ENCODE measurements around the gene FRMPD4.

Gene FRMPD4

GRCh38 chrX:12709047-12709446, 570.8 kb downstream of the FRMPD4 start:
- Histone ChIP-seq H3K36me3 (ENCODE audit: insufficient read depth, low read length) (no peaks in the 10 kb centered on the region), H4K20me1 (ENCODE audit: insufficient read depth, low read length) (no peaks in the 10 kb centered on the region), H3K4me1 (ENCODE audit: insufficient read depth, low read length, severe bottlenecking) (no peaks in the 10 kb centered on the region), H3K27ac (ENCODE audit: low read depth, low read length, poor library complexity, severe bottlenecking) (no peak overlapping the region), H3K4me2 (ENCODE audit: low read length) (no peak overlapping the region), H3K79me2 (ENCODE audit: insufficient read depth, low read length) (no peaks in the 10 kb centered on the region), H3K9me3 (ENCODE audit: low read length) (no peaks in the 10 kb centered on the region), H2AFZ (ENCODE audit: low read length) (no peak overlapping the region), H3K27me3 (ENCODE audit: insufficient read depth, low read length) (no peaks in the 10 kb centered on the region), H3F3A (ENCODE audit: insufficient read depth, low read length) (no peaks in the 10 kb centered on the region), H3K4me3 (ENCODE audit: low read depth, low read length, poor library complexity, severe bottlenecking) (no peak overlapping the region), H3K9ac (ENCODE audit: low read length) (no peak overlapping the region), H3K9me2 (ENCODE audit: low read depth, low read length) (no peaks in the 10 kb centered on the region)
- TF ChIP-seq CTCF (IDR thresholded peaks at IDR 0.05; ENCODE audit: low read length) (no peak), EZH2 (IDR thresholded peaks at IDR 0.05; ENCODE audit: borderline replicate concordance, low read length) (no peak)

- Histone ChIP-seq H3K9ac (ENCODE audit: low read length) (no peak overlapping the region), H3K4me1 (ENCODE audit: insufficient read depth, low read length, severe bottlenecking) (no peaks in the 10 kb centered on the region), H3K36me3 (ENCODE audit: insufficient read depth, low read length) (no peaks in the 10 kb centered on the region), H3K79me2 (ENCODE audit: insufficient read depth, low read length) (no peaks in the 10 kb centered on the region), H4K20me1 (ENCODE audit: insufficient read depth, low read length) (no peaks in the 10 kb centered on the region), H3K4me3 (ENCODE audit: low read depth, low read length, poor library complexity, severe bottlenecking) (no peak overlapping the region), H3K9me3 (ENCODE audit: low read length) (no peaks in the 10 kb centered on the region), H3K9me2 (ENCODE audit: low read depth, low read length) (no peaks in the 10 kb centered on the region), H2AFZ (ENCODE audit: low read length) (no peak overlapping the region), H3K27me3 (ENCODE audit: insufficient read depth, low read length) (no peaks in the 10 kb centered on the region), H3K27ac (ENCODE audit: low read depth, low read length, poor library complexity, severe bottlenecking) (no peak overlapping the region), H3F3A (ENCODE audit: insufficient read depth, low read length) (no peaks in the 10 kb centered on the region), H3K4me2 (ENCODE audit: low read length) (no peak overlapping the region)
- no peak for TF ChIP-seq CTCF (IDR thresholded peaks at IDR 0.05; ENCODE audit: low read length)
- no peak for TF ChIP-seq EZH2 (IDR thresholded peaks at IDR 0.05; ENCODE audit: borderline replicate concordance, low read length)
Observed at GRCh38 chrX:12711435-12712040, 573.3 kb downstream of the FRMPD4 start.

GRCh38 chrX:12716574-12716973, 578.3 kb downstream of the FRMPD4 start:
- H3K9ac ChIP-seq (ENCODE audit: low read length): no peak overlapping the region
- no peaks in the 10 kb centered on the region for H3K79me2 ChIP-seq (ENCODE audit: insufficient read depth, low read length)
- H3K27me3 ChIP-seq (ENCODE audit: insufficient read depth, low read length): no peaks in the 10 kb centered on the region
- H3K4me3 ChIP-seq (ENCODE audit: low read depth, low read length, poor library complexity, severe bottlenecking): no peak overlapping the region
- no peak overlapping the region for H3K4me2 ChIP-seq (ENCODE audit: low read length)
- no peaks in the 10 kb centered on the region for H3K4me1 ChIP-seq (ENCODE audit: insufficient read depth, low read length, severe bottlenecking)
- no peak overlapping the region for H2AFZ ChIP-seq (ENCODE audit: low read length)
- H4K20me1 ChIP-seq (ENCODE audit: insufficient read depth, low read length): no peaks in the 10 kb centered on the region
- TF ChIP-seq CTCF (IDR thresholded peaks at IDR 0.05; ENCODE audit: low read length) (no peak), EZH2 (IDR thresholded peaks at IDR 0.05; ENCODE audit: borderline replicate concordance, low read length) (no peak)
- H3K9me2 ChIP-seq (ENCODE audit: low read depth, low read length): no peaks in the 10 kb centered on the region
- no peak overlapping the region for H3K27ac ChIP-seq (ENCODE audit: low read depth, low read length, poor library complexity, severe bottlenecking)
- H3F3A ChIP-seq (ENCODE audit: insufficient read depth, low read length): no peaks in the 10 kb centered on the region
- no peaks in the 10 kb centered on the region for H3K36me3 ChIP-seq (ENCODE audit: insufficient read depth, low read length)
- no peaks in the 10 kb centered on the region for H3K9me3 ChIP-seq (ENCODE audit: low read length)
